Uterus (tissue), 2 donors: ENCODE measurements around the gene TSPAN6.

Source experiments
- POLR2A ChIP-seq, 2 donors: fragments of 450-650 bp; IDR thresholded peaks; one replicate each; pipeline ENCODE4 v1.6.1; 2016; ENCODE audit warnings: antibody characterized with exemption in 2 of 2, mild to moderate bottlenecking in 1 of 2, moderate library complexity in 1 of 2
- TF ChIP-seq, protein P1 (sequence below), 4 experiments: fragments of 200-600 bp in 2 of 4; fragments of 450-650 bp in 2 of 4; sonication (generic) in 2 of 4; IDR thresholded peaks; one replicate each; pipeline ENCODE4 v1.5.1; 2016 to 2019; ENCODE audit warnings: antibody characterized with exemption in 4 of 4, mild to moderate bottlenecking in 2 of 4, moderate library complexity in 1 of 4

GRCh38 chrX:100663642-100664041 is 27.0 kb upstream of the TSPAN6 start:
- TF ChIP-seq, protein P1, sequence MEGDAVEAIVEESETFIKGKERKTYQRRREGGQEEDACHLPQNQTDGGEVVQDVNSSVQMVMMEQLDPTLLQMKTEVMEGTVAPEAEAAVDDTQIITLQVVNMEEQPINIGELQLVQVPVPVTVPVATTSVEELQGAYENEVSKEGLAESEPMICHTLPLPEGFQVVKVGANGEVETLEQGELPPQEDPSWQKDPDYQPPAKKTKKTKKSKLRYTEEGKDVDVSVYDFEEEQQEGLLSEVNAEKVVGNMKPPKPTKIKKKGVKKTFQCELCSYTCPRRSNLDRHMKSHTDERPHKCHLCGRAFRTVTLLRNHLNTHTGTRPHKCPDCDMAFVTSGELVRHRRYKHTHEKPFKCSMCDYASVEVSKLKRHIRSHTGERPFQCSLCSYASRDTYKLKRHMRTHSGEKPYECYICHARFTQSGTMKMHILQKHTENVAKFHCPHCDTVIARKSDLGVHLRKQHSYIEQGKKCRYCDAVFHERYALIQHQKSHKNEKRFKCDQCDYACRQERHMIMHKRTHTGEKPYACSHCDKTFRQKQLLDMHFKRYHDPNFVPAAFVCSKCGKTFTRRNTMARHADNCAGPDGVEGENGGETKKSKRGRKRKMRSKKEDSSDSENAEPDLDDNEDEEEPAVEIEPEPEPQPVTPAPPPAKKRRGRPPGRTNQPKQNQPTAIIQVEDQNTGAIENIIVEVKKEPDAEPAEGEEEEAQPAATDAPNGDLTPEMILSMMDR (IDR thresholded peaks at IDR 0.05) = no peak
- no peak for TF ChIP-seq POLR2A (IDR thresholded peaks at IDR 0.05)
